ENCODE results near the gene GFRA3. TPM values are rescaled to one million over a fixed set of nuclear protein-coding genes. Genes with fewer than 3 reads are reported as not detected.

The GFRA3 gene
- total RNA-seq, 1 donor from 2014 or later = 4.7 TPM

- Histone ChIP-seq H3K27ac (no peak overlapping the region), H3K4me1 (no peaks in the 10 kb centered on the region), H3K36me3 (no peaks in the 10 kb centered on the region), H3K27me3 (no peaks in the 10 kb centered on the region), H3K4me3 (no peak overlapping the region), H3K9me3 (no peaks in the 10 kb centered on the region)
- DNase-seq (ENCODE audit: extremely low spot score in 2 of 2) = no peak
- intact Hi-C loops (cut with DNase I) = no loop called here
- TF ChIP-seq POLR2AphosphoS5 (IDR thresholded peaks at IDR 0.05; ENCODE audit: insufficient read depth in 1 of 2, low read depth in 1 of 2) (no peak), POLR2A (IDR thresholded peaks at IDR 0.05) (no peak), CTCF (IDR thresholded peaks at IDR 0.05) (no peak)
Measured at GRCh38 chr5:138233280-138233679, 41.1 kb downstream of the GFRA3 start.

GRCh38 chr5:138230981-138231589 is 43.3 kb downstream of the GFRA3 start:
- Histone ChIP-seq H3K4me3 (no peak overlapping the region), H3K4me1 (no peaks in the 10 kb centered on the region), H3K9me3 (no peaks in the 10 kb centered on the region), H3K27ac (no peak overlapping the region), H3K27me3 (no peaks in the 10 kb centered on the region), H3K36me3 (no peaks in the 10 kb centered on the region)
- no peak for DNase-seq (ENCODE audit: extremely low spot score in 2 of 2)
- intact Hi-C loops (cut with DNase I) = no loop called here
- TF ChIP-seq POLR2A (IDR thresholded peaks at IDR 0.05) = no peak
- no peak for TF ChIP-seq POLR2AphosphoS5 (IDR thresholded peaks at IDR 0.05; ENCODE audit: insufficient read depth in 1 of 2, low read depth in 1 of 2)
- no peak for TF ChIP-seq CTCF (IDR thresholded peaks at IDR 0.05)

- H3K4me1 ChIP-seq = no peaks in the 10 kb centered on the region
- H3K9me3 ChIP-seq = no peaks in the 10 kb centered on the region
- no peak overlapping the region for H3K4me3 ChIP-seq
- no peak overlapping the region for H3K27ac ChIP-seq
- no peak for TF ChIP-seq CTCF (IDR thresholded peaks at IDR 0.05)
- TF ChIP-seq POLR2A (IDR thresholded peaks at IDR 0.05) = no peak
- no peak for TF ChIP-seq POLR2AphosphoS5 (IDR thresholded peaks at IDR 0.05; ENCODE audit: insufficient read depth in 1 of 2, low read depth in 1 of 2)
- no peaks in the 10 kb centered on the region for H3K27me3 ChIP-seq
- no peaks in the 10 kb centered on the region for H3K36me3 ChIP-seq
- no peak for DNase-seq (ENCODE audit: extremely low spot score in 2 of 2)
- intact Hi-C loops (cut with DNase I) = no loop called here
Measured at GRCh38 chr5:138230261-138230660, 44.2 kb downstream of the GFRA3 start.

GRCh38 chr5:138229387-138229786 is 45.0 kb downstream of the GFRA3 start:
- H3K36me3 ChIP-seq = no peaks in the 10 kb centered on the region
- intact Hi-C loops (cut with DNase I) = no loop called here
- no peaks in the 10 kb centered on the region for H3K27me3 ChIP-seq
- H3K4me1 ChIP-seq = no peaks in the 10 kb centered on the region
- H3K27ac ChIP-seq = no peak overlapping the region
- DNase-seq (ENCODE audit: extremely low spot score in 2 of 2) = no peak
- H3K4me3 ChIP-seq = no peak overlapping the region
- TF ChIP-seq CTCF (IDR thresholded peaks at IDR 0.05) = no peak
- no peak for TF ChIP-seq POLR2AphosphoS5 (IDR thresholded peaks at IDR 0.05; ENCODE audit: insufficient read depth in 1 of 2, low read depth in 1 of 2)
- TF ChIP-seq POLR2A (IDR thresholded peaks at IDR 0.05) = no peak
- no peaks in the 10 kb centered on the region for H3K9me3 ChIP-seq

GRCh38 chr5:138226910-138227309 is 47.5 kb downstream of the GFRA3 start:
- Histone ChIP-seq H3K36me3 (no peaks in the 10 kb centered on the region), H3K4me1 (no peaks in the 10 kb centered on the region), H3K9me3 (no peaks in the 10 kb centered on the region), H3K4me3 (no peak overlapping the region), H3K27me3 (no peaks in the 10 kb centered on the region), H3K27ac (no peak overlapping the region)
- DNase-seq (ENCODE audit: extremely low spot score in 2 of 2) = no peak
- TF ChIP-seq CTCF (IDR thresholded peaks at IDR 0.05) (no peak), POLR2AphosphoS5 (IDR thresholded peaks at IDR 0.05; ENCODE audit: insufficient read depth in 1 of 2, low read depth in 1 of 2) (no peak), POLR2A (IDR thresholded peaks at IDR 0.05) (no peak)
- intact Hi-C loops (cut with DNase I) = no loop called here

Measured in vagina (tissue), 2 donors.